Body of pancreas (tissue), 4 donors: ENCODE results near the gene DNAH5. TPM values are rescaled to one million over a fixed set of nuclear protein-coding genes. Genes with fewer than 3 reads are reported as not detected.

ENCODE experiments used
- ATAC-seq: fragments of 150-250 bp; one replicate; pipeline ENCODE4 v1.9.1; 2016
- DNase-seq, 4 donors: peaks; one replicate each; pipeline ENCODE4 v3.0.0-alpha.2; 2019
- H3K27ac ChIP-seq, 4 donors: fragments of 200-600 bp; sonication (generic); 1 replicate in 3 of 4; 2 replicates in 1 of 4; pipeline versions ENCODE4 v1.5.1 to v1.6.1; 2016 to 2019; ENCODE audit warnings: mild to moderate bottlenecking in 1 of 4, mixed read lengths in 1 of 4, moderate library complexity in 1 of 4
- H3K27me3 ChIP-seq, 2 donors: fragments of 200-600 bp; sonication (generic); one replicate each; pipeline ENCODE4 v1.6.0; 2016; ENCODE audit warnings: mild to moderate bottlenecking in 1 of 2
- H3K36me3 ChIP-seq, 2 donors: fragments of 200-600 bp; sonication (generic); replicated peaks in 1 of 2; 2 replicates each; pipeline ENCODE4 v1.5.1; 2016; ENCODE audit warnings: low read depth in 2 of 2; ENCODE audit not compliant: insufficient read depth in 1 of 2
- H3K4me1 ChIP-seq: fragments of 200-600 bp; sonication (generic); one replicate; pipeline ENCODE4 v1.6.0; 2016
- H3K4me3 ChIP-seq, 2 donors: fragments of 200-600 bp; sonication (generic); 1 replicate in 1 of 2; 2 replicates in 1 of 2; pipeline ENCODE4 v1.5.1; 2016 to 2019
- H3K9me3 ChIP-seq, 3 donors: fragments of 200-600 bp; sonication (generic); 1 replicate in 2 of 3; 2 replicates in 1 of 3; pipeline ENCODE4 v1.5.1; 2016
- CTCF ChIP-seq, 7 experiments: fragments of 450-650 bp in 4 of 7; fragments of 200-600 bp in 3 of 7; sonication (generic) in 3 of 7; IDR thresholded peaks; one replicate each; pipeline ENCODE4 v1.5.1; 2016 to 2019; ENCODE audit warnings: antibody characterized with exemption in 7 of 7
- POLR2A ChIP-seq, 3 donors: fragments of 450-650 bp; IDR thresholded peaks; one replicate each; pipeline ENCODE4 v1.6.1; 2016; ENCODE audit warnings: antibody characterized with exemption in 3 of 3, mild to moderate bottlenecking in 2 of 3
- WGBS, 2 donors: methylation state at CpG; one replicate each; pipeline ENCODE4 v1.1.5; 2017; 5-methylcytosine and 5-hydroxymethylcytosine counted together
- intact Hi-C: fragments of 100-400 bp; cut with DNase I; formaldehyde crosslinking; loops from one replicate; pipeline ENCODE4 v1.15.1; 2023
- total RNA-seq, 2 donors: library from RNA; depleted of rRNA; stranded (reverse); fragments of >200 nt; gene quantifications; one replicate each; pipeline ENCODE4 v1.1.0, GENCODE V29; 2016

DNAH5 gene, protein sequence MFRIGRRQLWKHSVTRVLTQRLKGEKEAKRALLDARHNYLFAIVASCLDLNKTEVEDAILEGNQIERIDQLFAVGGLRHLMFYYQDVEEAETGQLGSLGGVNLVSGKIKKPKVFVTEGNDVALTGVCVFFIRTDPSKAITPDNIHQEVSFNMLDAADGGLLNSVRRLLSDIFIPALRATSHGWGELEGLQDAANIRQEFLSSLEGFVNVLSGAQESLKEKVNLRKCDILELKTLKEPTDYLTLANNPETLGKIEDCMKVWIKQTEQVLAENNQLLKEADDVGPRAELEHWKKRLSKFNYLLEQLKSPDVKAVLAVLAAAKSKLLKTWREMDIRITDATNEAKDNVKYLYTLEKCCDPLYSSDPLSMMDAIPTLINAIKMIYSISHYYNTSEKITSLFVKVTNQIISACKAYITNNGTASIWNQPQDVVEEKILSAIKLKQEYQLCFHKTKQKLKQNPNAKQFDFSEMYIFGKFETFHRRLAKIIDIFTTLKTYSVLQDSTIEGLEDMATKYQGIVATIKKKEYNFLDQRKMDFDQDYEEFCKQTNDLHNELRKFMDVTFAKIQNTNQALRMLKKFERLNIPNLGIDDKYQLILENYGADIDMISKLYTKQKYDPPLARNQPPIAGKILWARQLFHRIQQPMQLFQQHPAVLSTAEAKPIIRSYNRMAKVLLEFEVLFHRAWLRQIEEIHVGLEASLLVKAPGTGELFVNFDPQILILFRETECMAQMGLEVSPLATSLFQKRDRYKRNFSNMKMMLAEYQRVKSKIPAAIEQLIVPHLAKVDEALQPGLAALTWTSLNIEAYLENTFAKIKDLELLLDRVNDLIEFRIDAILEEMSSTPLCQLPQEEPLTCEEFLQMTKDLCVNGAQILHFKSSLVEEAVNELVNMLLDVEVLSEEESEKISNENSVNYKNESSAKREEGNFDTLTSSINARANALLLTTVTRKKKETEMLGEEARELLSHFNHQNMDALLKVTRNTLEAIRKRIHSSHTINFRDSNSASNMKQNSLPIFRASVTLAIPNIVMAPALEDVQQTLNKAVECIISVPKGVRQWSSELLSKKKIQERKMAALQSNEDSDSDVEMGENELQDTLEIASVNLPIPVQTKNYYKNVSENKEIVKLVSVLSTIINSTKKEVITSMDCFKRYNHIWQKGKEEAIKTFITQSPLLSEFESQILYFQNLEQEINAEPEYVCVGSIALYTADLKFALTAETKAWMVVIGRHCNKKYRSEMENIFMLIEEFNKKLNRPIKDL (N-terminal part only)
- total RNA-seq = 1 to 10 TPM in 1 of 2 donors, under 1 TPM in 1; 0.99 to 2.6 TPM

DNA sequence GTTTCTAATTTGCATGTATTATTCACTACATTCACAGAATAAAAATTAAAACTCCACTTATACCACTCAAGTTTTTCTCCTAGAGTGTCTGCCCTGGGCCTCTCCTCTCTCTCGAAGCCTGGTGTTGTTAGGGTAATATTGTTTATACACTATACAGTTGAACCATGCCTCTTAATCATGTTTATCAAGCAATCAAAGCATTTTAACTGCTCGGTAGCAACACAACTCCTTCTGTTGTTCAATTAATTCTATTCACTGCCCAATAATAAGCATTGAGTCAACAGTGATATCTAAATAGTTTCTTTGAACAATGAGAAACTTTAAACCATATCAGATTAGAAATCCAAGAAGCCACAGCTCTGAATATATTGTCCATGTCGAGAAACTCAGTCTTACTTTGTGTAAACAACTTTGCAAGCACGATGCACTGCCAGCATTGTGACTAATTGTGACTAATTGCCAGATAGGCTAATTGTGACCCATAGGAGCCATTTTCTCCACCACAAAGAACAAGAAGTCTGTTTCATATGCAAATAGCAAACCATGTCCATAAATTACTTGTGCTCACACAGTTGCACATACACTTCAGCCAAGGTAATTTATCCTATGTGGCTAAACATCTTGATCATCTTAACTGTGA, at the start of gene DNAH5:
DNAH5 (minus strand) TSS at position 129 of the 640 bp plus-strand sequence. CDS start 250 bp downstream, outside the sequence.
- Histone ChIP-seq H3K4me1 (no peaks in the 10 kb centered on the region), H3K9me3 (no peaks in the 10 kb centered on the region), H3K36me3 (no peaks in the 10 kb centered on the region), H3K4me3 (no peak within 1 kb of the TSS), H3K27me3 (no peaks in the 10 kb centered on the region), H3K27ac (no peak within 1 kb of the TSS)
- intact Hi-C loops = no loop called here
- WGBS, 2 donors = 17 to 21% methylated on average over 4 of the region's 4 CpGs
- DNase-seq (no peak), ATAC-seq (no peak)
- TF ChIP-seq POLR2A (IDR thresholded peaks at IDR 0.05) (no peak), CTCF (IDR thresholded peaks at IDR 0.05) (no peak)

DNA sequence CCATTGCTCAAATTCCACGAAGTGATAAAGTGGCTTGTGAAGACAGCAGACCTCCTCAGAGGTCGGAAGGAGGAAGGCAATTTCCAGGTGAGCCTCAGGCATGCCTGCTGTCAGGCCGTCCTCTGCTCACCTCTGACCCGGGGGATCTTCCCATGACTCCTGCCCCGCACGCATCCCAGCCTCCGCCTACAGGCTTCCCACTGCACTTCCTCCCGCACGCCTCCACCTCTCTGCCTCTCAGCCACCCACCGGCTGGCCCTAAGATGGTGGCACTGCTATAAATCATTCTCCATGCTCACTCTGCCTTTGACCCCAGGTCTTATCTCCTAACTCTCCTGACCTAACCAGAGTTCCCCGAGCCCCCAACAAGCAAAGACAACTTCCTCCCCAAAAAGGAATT, 49.4 kb upstream of the DNAH5 start:
- no peak overlapping the region for H3K4me3 ChIP-seq
- ATAC-seq = no peak
- no peak overlapping the region for H3K27ac ChIP-seq
- no peaks in the 10 kb centered on the region for H3K36me3 ChIP-seq
- DNase-seq = no peak
- no peaks in the 10 kb centered on the region for H3K27me3 ChIP-seq
- WGBS, 2 donors = 60 to 64% methylated on average over 11 of the region's 11 CpGs
- peaks cover 0 to 7% (median 0%) of the 10 kb centered on the region in 3 donors for H3K9me3 ChIP-seq
- no peaks in the 10 kb centered on the region for H3K4me1 ChIP-seq
- no peak for TF ChIP-seq POLR2A (IDR thresholded peaks at IDR 0.05)
- TF ChIP-seq CTCF (IDR thresholded peaks at IDR 0.05) = no peak
- intact Hi-C loops = no loop called here

GRCh38 chr5:13992795-13993194, 48.3 kb upstream of the DNAH5 start:
- TF ChIP-seq POLR2A (IDR thresholded peaks at IDR 0.05) = no peak
- TF ChIP-seq CTCF (IDR thresholded peaks at IDR 0.05) = no peak
- no peak for DNase-seq
- Histone ChIP-seq H3K9me3 (peaks cover 0 to 4% (median 0%) of the 10 kb centered on the region in 3 donors), H3K27me3 (no peaks in the 10 kb centered on the region), H3K27ac (no peak overlapping the region), H3K36me3 (no peaks in the 10 kb centered on the region), H3K4me3 (no peak overlapping the region), H3K4me1 (peaks cover 5% of the 10 kb centered on the region)
- no peak for ATAC-seq
- intact Hi-C loops = no loop called here
- 67 to 68% methylated on average over 4 of the region's 4 CpGs for WGBS, 2 donors

- no peaks in the 10 kb centered on the region for H3K9me3 ChIP-seq
- TF ChIP-seq POLR2A (IDR thresholded peaks at IDR 0.05) = no peak
- no peak for TF ChIP-seq CTCF (IDR thresholded peaks at IDR 0.05)
- intact Hi-C loops = no loop called here
- H3K27me3 ChIP-seq = no peaks in the 10 kb centered on the region
- ATAC-seq (no peak), DNase-seq (no peak)
- peaks cover 6% of the 10 kb centered on the region for H3K4me1 ChIP-seq
- 47 to 51% methylated on average over 3 of the region's 3 CpGs for WGBS, 2 donors
- no peak overlapping the region for H3K27ac ChIP-seq
- H3K4me3 ChIP-seq = no peak overlapping the region
- no peaks in the 10 kb centered on the region for H3K36me3 ChIP-seq
Measured at GRCh38 chr5:13991365-13991764, 46.9 kb upstream of the DNAH5 start.
